ENCODE results near the gene KLRF1. TPM values are rescaled to one million over a fixed set of nuclear protein-coding genes. Genes with fewer than 3 reads are reported as not detected.
"Not testable (repeated sequence)": the region's sequence is repeated elsewhere in the genome, so short reads cannot be mapped to it uniquely, and the experiment has no call there.

The KLRF1 gene
- polyA plus RNA-seq, 1 donor from 2014 or later, result 3.0 TPM

GRCh38 chr12:9869307-9870161, 42.3 kb downstream of the KLRF1 start, which contains the start of gene CLEC2B:
Gene CLEC2B, minus strand, starts transcription at chr12:9869354.
- peaks cover 1% of the 10 kb centered on the region for H3K36me3 Mint-ChIP-seq
- peak within 1 kb of the TSS; percentile 65 to 94 (median 89) for H3K27ac Mint-ChIP-seq
- H3K9me3 Mint-ChIP-seq, result peaks cover 0 to 2% (median 0%) of the 10 kb centered on the region in 3 donors
- peaks cover 11 to 12% (median 12%) of the 10 kb centered on the region in 3 donors for H3K4me1 Mint-ChIP-seq
- H3K4me3 Mint-ChIP-seq, result peak within 1 kb of the TSS; percentile 82 to 90 (median 89)
- peaks cover 13% of the 10 kb centered on the region for H3K27me3 Mint-ChIP-seq

GRCh38 chr12:9870286-9870866, 43.1 kb downstream of the KLRF1 start:
- peaks cover 9 to 11% (median 11%) of the 10 kb centered on the region in 3 donors for H3K4me1 Mint-ChIP-seq
- H3K36me3 Mint-ChIP-seq, result no peaks in the 10 kb centered on the region
- H3K27ac Mint-ChIP-seq, result peak overlapping the region in 2 of 3 donors; percentile 89 to 94
- H3K4me3 Mint-ChIP-seq, result peak overlapping the region; percentile 82 to 90 (median 89)
- peaks cover 11% of the 10 kb centered on the region for H3K27me3 Mint-ChIP-seq
- H3K9me3 Mint-ChIP-seq, result no peaks in the 10 kb centered on the region

- no peaks in the 10 kb centered on the region for H3K36me3 Mint-ChIP-seq
- peaks cover 11% of the 10 kb centered on the region for H3K27me3 Mint-ChIP-seq
- no peaks in the 10 kb centered on the region for H3K9me3 Mint-ChIP-seq
- peak overlapping the region in 1 of 3 donors; percentile 6 for H3K27ac Mint-ChIP-seq
- H3K4me3 Mint-ChIP-seq, result no peak overlapping the region
- peaks cover 5 to 11% (median 7%) of the 10 kb centered on the region in 3 donors for H3K4me1 Mint-ChIP-seq
Observed at GRCh38 chr12:9872162-9872561, 44.9 kb downstream of the KLRF1 start.

- Mint-ChIP-seq H3K4me3 (peak overlapping the region in 1 of 4 donors; percentile 46), H3K27ac (no peak overlapping the region), H3K36me3 (no peaks in the 10 kb centered on the region), H3K9me3 (no peaks in the 10 kb centered on the region), H3K4me1 (peaks cover 5 to 11% (median 7%) of the 10 kb centered on the region in 3 donors), H3K27me3 (peaks cover 9% of the 10 kb centered on the region)
Observed at GRCh38 chr12:9872742-9873141, 45.5 kb downstream of the KLRF1 start.

GRCh38 chr12:9876120-9876519, 48.8 kb downstream of the KLRF1 start:
- not testable (repeated sequence) for H3K4me3 Mint-ChIP-seq, H3K36me3 Mint-ChIP-seq, H3K27me3 Mint-ChIP-seq, H3K4me1 Mint-ChIP-seq, H3K9me3 Mint-ChIP-seq, H3K27ac Mint-ChIP-seq

- no peaks in the 10 kb centered on the region for H3K36me3 Mint-ChIP-seq
- no peak overlapping the region for H3K27ac Mint-ChIP-seq
- H3K9me3 Mint-ChIP-seq, result no peaks in the 10 kb centered on the region
- H3K4me1 Mint-ChIP-seq, result peaks cover 0 to 2% (median 0%) of the 10 kb centered on the region in 3 donors
- H3K27me3 Mint-ChIP-seq, result no peaks in the 10 kb centered on the region
- no peak overlapping the region for H3K4me3 Mint-ChIP-seq
Observed at GRCh38 chr12:9880532-9881078, 53.3 kb downstream of the KLRF1 start.

- Mint-ChIP-seq H3K27me3 (no peaks in the 10 kb centered on the region), H3K4me1 (peaks cover 0 to 2% (median 0%) of the 10 kb centered on the region in 3 donors), H3K27ac (no peak within 1 kb of the TSS), H3K4me3 (no peak within 1 kb of the TSS), H3K36me3 (peaks cover 1% of the 10 kb centered on the region), H3K9me3 (no peaks in the 10 kb centered on the region)
Observed at GRCh38 chr12:9881246-9881645, 54.0 kb downstream of the KLRF1 start, which contains the start of gene KLRF2. Gene KLRF2, plus strand, starts transcription at chr12:9881489. Its CDS starts 107 bp downstream, at chr12:9881596.

GRCh38 chr12:9881988-9882387, 54.7 kb downstream of the KLRF1 start:
- Mint-ChIP-seq H3K27me3 (no peaks in the 10 kb centered on the region), H3K9me3 (peaks cover 0 to under 1% (median 0%) of the 10 kb centered on the region in 3 donors), H3K4me3 (no peak overlapping the region), H3K36me3 (peaks cover 2% of the 10 kb centered on the region), H3K27ac (no peak overlapping the region), H3K4me1 (peaks cover 0 to 2% (median 0%) of the 10 kb centered on the region in 3 donors)

- H3K27ac Mint-ChIP-seq, result no peak overlapping the region
- H3K4me3 Mint-ChIP-seq, result no peak overlapping the region
Observed at GRCh38 chr12:9883175-9883574, 55.9 kb downstream of the KLRF1 start.

GRCh38 chr12:9888665-9889273, 61.5 kb downstream of the KLRF1 start:
- H3K27ac Mint-ChIP-seq, result no peak overlapping the region
- peaks cover 0 to 1% (median 0%) of the 10 kb centered on the region in 3 donors for H3K9me3 Mint-ChIP-seq
- H3K4me1 Mint-ChIP-seq, result peaks cover 0 to 2% (median 0%) of the 10 kb centered on the region in 3 donors
- no peak overlapping the region for H3K4me3 Mint-ChIP-seq
- no peaks in the 10 kb centered on the region for H3K27me3 Mint-ChIP-seq
- H3K36me3 Mint-ChIP-seq, result peaks cover 2% of the 10 kb centered on the region

More at GRCh38 chr12:9883175-9883574, 55.9 kb downstream of the KLRF1 start:
- peaks cover 0 to 2% (median 0%) of the 10 kb centered on the region in 3 donors for H3K4me1 Mint-ChIP-seq
- H3K27me3 Mint-ChIP-seq, result no peaks in the 10 kb centered on the region
- peaks cover 2% of the 10 kb centered on the region for H3K36me3 Mint-ChIP-seq
- H3K9me3 Mint-ChIP-seq, result peaks cover 0 to 1% (median 0%) of the 10 kb centered on the region in 3 donors

Other genes with a start within 250 kb of the KLRF1 start
- 5.7 TPM for gene KLRB1, start 219.6 kb upstream of the KLRF1 start, polyA plus RNA-seq
- gene CLEC2D, start 157.8 kb upstream of the KLRF1 start, polyA plus RNA-seq, result 102 TPM
- gene CLECL1, start 94.4 kb upstream of the KLRF1 start, polyA plus RNA-seq, result 168 TPM
- 177 TPM for gene CD69, start 66.6 kb upstream of the KLRF1 start, polyA plus RNA-seq
- 11.4 TPM for gene CLEC2B, start 41.9 kb downstream of the KLRF1 start, polyA plus RNA-seq
- gene KLRF2, start 54.0 kb downstream of the KLRF1 start, polyA plus RNA-seq, result not detected
- gene CLEC2A, start 104.9 kb downstream of the KLRF1 start, polyA plus RNA-seq, result not detected
- gene CLEC12A, start 143.9 kb downstream of the KLRF1 start, polyA plus RNA-seq, result 0.55 TPM
- not detected for gene CLEC1B, start 171.6 kb downstream of the KLRF1 start, polyA plus RNA-seq
- not detected for gene CLEC12B, start 183.1 kb downstream of the KLRF1 start, polyA plus RNA-seq
- not detected for gene CLEC9A, start 203.2 kb downstream of the KLRF1 start, polyA plus RNA-seq